Activated B cell treated with CpG ODN at 0.5 μM for 24 hours (primary cell): ENCODE measurements around the gene CAMSAP1. TPM values are rescaled to one million over a fixed set of nuclear protein-coding genes. Genes with fewer than 3 reads are reported as not detected.

Experiments
- ATAC-seq: fragments of 200-7000 bp; cut with Tn5 transposase; one replicate; pipeline ENCODE4 v1.10.0; 2021; ENCODE audit warnings: low read depth, mild to moderate bottlenecking, moderate library complexity
- CTCF ChIA-PET: fragments of 350-600 bp; sonication (Branson Sonifier 250); formaldehyde crosslinking; loops from one replicate; lab custom pipeline; 2021; ENCODE audit warnings: antibody characterized with exemption; lab: Charles Lee
- POLR2A ChIA-PET: fragments of 350-600 bp; sonication (Branson Sonifier 250); formaldehyde crosslinking; loops from one replicate; lab custom pipeline; 2021; ENCODE audit warnings: antibody characterized with exemption; lab: Charles Lee
- DNase-seq: peaks from one replicate; pipeline ENCODE4 v3.0.0; 2022
- H3K27ac Mint-ChIP-seq: one replicate; pipeline ENCODE4 v1.8.0; 2020; ENCODE audit warnings: mixed read lengths
- H3K27me3 Mint-ChIP-seq: one replicate; pipeline ENCODE4 v1.8.0; 2021; ENCODE audit warnings: mixed read lengths
- H3K36me3 Mint-ChIP-seq: one replicate; pipeline ENCODE4 v1.8.0; 2021; ENCODE audit warnings: low read depth, mixed read lengths
- H3K4me1 Mint-ChIP-seq: one replicate; pipeline ENCODE4 v1.8.0; 2021; ENCODE audit warnings: mixed read lengths
- H3K4me3 Mint-ChIP-seq: one replicate; pipeline ENCODE4 v1.8.0; 2020; ENCODE audit warnings: mild to moderate bottlenecking, mixed read lengths
- H3K9me3 Mint-ChIP-seq: one replicate; pipeline ENCODE4 v1.8.0; 2020; ENCODE audit warnings: mixed read lengths
- intact Hi-C: fragments of 100-400 bp; cut with micrococcal nuclease; formaldehyde crosslinking; loops from one replicate; pipeline ENCODE4 v1.15.1; 2024
- total RNA-seq: library from RNA; stranded (reverse); gene quantifications from 2 replicates; pipeline ENCODE4 v1.2.3, GENCODE V29; 2022
- TF ChIP-seq, protein P1 (sequence below): fragments of 200-600 bp; IDR thresholded peaks from one replicate; pipeline ENCODE4 v1.8.0; 2022; ENCODE audit warnings: antibody characterized with exemption, mild to moderate bottlenecking

CAMSAP1 gene
- total RNA-seq, 1 donor from 2014 or later, result 16.9 TPM

DNA sequence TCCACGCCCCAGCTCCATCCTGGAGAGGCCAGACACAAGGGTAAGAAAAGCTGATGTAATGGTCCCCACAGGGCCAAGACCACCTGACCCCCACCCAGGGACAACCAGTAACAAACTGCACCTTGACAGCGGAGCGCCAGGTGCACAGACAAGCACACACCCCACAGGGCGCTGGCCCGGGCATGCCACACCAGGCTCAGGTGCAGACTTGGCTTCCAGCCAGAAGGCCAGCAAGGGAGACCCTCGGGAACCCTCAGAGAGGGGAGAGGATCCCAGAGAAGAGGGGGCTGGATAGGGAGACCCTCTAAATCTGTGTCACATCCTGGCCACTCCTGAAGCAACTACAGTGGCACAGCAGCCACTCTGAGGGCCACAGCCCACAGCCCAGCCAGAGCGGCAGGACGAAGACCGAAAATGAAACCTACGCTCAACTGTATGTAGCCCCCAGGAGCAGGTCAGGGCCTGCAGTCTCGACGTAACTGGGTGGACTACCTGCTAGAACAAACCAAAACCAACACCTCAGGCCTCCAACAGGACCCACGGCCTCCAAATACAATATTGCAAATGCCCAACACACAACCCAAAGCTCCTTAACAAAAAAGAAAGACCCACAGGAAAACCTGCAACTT is 18.5 kb downstream of the CAMSAP1 start:
- DNase-seq (no peak), ATAC-seq (no peak)
- CTCF ChIA-PET, result interaction anchor here (0.9 to 1.2 kb wide), 2 partner anchors 78 to 233 kb away, joined by 3 to 4 read pairs; no protein-coding TSS in a partner anchor
- H3K27ac Mint-ChIP-seq, result no peak overlapping the region
- intact Hi-C loops, result no loop called here
- TF ChIP-seq, protein P1, sequence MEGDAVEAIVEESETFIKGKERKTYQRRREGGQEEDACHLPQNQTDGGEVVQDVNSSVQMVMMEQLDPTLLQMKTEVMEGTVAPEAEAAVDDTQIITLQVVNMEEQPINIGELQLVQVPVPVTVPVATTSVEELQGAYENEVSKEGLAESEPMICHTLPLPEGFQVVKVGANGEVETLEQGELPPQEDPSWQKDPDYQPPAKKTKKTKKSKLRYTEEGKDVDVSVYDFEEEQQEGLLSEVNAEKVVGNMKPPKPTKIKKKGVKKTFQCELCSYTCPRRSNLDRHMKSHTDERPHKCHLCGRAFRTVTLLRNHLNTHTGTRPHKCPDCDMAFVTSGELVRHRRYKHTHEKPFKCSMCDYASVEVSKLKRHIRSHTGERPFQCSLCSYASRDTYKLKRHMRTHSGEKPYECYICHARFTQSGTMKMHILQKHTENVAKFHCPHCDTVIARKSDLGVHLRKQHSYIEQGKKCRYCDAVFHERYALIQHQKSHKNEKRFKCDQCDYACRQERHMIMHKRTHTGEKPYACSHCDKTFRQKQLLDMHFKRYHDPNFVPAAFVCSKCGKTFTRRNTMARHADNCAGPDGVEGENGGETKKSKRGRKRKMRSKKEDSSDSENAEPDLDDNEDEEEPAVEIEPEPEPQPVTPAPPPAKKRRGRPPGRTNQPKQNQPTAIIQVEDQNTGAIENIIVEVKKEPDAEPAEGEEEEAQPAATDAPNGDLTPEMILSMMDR, result no peak
- H3K36me3 Mint-ChIP-seq, result no peaks in the 10 kb centered on the region
- no peak overlapping the region for H3K4me3 Mint-ChIP-seq
- POLR2A ChIA-PET, result no interaction called here
- H3K9me3 Mint-ChIP-seq, result no peaks in the 10 kb centered on the region
- H3K27me3 Mint-ChIP-seq, result no peaks in the 10 kb centered on the region
- H3K4me1 Mint-ChIP-seq, result peaks cover 53% of the 10 kb centered on the region

DNA sequence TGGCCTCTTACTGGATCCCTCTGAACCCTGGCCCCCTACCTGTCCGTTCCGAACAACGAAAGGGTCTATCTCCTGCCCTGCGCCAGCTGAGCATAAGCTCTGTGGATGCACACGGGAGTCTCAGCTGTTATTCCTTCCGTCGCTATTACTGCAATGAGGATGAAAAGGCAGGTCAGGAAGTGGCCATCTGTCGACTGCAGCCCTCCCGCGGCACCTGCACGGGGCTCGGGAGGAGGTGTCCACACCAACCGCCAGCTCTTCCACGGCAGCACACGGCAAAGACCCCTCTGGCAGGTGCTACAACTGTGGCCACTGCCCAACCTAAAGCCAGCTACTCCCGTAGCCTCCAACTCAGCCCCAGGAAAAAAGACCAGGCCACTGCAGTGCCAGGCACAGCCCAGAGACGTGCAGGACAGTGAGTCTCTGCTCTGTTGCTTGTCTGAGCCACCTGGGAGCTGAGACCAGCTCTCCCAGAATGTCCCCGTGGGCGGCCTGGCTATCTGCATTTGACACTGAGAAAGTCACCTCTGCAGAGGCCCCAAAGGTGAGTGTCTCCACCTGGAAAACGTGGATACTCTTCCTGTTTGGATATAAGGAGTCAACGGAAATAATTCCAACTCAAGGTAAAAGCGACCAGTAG is 19.1 kb downstream of the CAMSAP1 start:
- POLR2A ChIA-PET, result no interaction called here
- TF ChIP-seq, protein P1, result no peak
- Mint-ChIP-seq H3K27me3 (no peaks in the 10 kb centered on the region), H3K36me3 (no peaks in the 10 kb centered on the region), H3K27ac (peak overlapping the region; percentile 64), H3K4me3 (no peak overlapping the region), H3K9me3 (no peaks in the 10 kb centered on the region), H3K4me1 (peaks cover 52% of the 10 kb centered on the region)
- CTCF ChIA-PET, result interaction anchor here (1.2 kb wide), 1 partner anchor 234 kb away, joined by 4 read pairs; no protein-coding TSS in a partner anchor
- ATAC-seq (no peak), DNase-seq (no peak)
- intact Hi-C loops, result no loop called here

DNA sequence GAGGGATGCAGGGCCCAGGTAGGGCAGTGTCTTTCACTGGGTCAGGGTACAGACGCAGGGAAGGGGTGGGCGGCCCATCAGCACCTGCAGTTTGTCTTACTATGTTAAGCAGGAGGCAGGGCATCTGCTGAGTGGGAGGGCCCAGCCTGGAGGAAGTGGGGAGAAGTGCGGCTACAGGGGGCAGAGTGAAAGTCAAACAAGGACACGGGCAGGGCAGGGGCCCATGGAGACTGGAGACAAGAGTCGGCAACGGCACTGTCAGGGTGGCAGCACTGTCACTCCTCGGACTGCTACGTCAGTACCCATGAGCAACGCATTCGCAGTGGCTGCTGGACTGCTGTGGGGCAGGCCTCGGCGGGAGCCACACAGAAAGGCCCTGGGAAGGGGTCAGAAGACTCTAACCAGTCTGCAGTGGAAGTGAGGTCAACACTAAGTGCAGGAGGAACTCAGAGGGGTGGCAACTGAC is 19.7 kb downstream of the CAMSAP1 start:
- Mint-ChIP-seq H3K4me3 (peak overlapping the region; percentile 77), H3K9me3 (no peaks in the 10 kb centered on the region), H3K4me1 (peaks cover 50% of the 10 kb centered on the region), H3K27me3 (no peaks in the 10 kb centered on the region), H3K27ac (peak overlapping the region; percentile 64), H3K36me3 (peaks cover 3% of the 10 kb centered on the region)
- peak; percentile 98 for ATAC-seq
- peak; percentile 41 for DNase-seq
- CTCF ChIA-PET, result no interaction called here
- TF ChIP-seq, protein P1, result no peak
- intact Hi-C loops, result loop anchor here (1.0 kb wide), 1 partner anchor 20 kb away; the partner anchor contains the start of gene CAMSAP1
- POLR2A ChIA-PET, result no interaction called here

DNA sequence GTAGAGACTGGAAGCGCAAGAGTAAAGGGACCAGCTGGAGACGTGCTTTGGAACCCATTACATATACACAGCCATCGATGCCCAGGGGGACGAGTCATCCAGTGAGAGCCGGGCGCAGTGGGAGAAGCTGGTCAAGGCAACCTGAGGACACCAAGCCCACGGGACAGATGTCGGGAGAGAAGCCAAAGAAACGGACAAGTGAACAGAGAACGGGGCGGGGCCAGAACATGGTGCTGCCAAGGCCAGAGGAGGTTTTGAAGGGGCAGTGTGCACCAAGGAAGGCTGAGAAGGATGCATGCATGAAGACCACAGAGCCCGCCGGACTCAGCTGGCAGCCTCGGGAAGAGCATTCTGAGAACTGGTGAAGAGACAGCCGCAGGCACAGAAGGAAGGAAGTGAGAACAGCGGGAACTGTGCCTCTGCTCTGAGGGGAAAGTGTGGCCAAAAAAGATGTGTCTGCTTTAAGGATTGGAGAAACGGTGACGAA is 20.3 kb downstream of the CAMSAP1 start:
- Mint-ChIP-seq H3K9me3 (no peaks in the 10 kb centered on the region), H3K4me1 (peaks cover 50% of the 10 kb centered on the region)

More for the DNA sequence above, 20.3 kb downstream of the CAMSAP1 start:
- peak; percentile 11 for ATAC-seq
- Mint-ChIP-seq H3K36me3 (peaks cover 8% of the 10 kb centered on the region), H3K4me3 (peak overlapping the region; percentile 77), H3K27ac (peak overlapping the region; percentile 64), H3K27me3 (no peaks in the 10 kb centered on the region)
- ChIA-PET POLR2A (no interaction called here), CTCF (no interaction called here)
- intact Hi-C loops, result loop anchor here (1.0 kb wide), 1 partner anchor 20 kb away; the partner anchor contains the start of gene CAMSAP1
- TF ChIP-seq, protein P1, result no peak
- no peak for DNase-seq
